COR-L47 (cell line): ENCODE results near the gene MMP2.
A peak's percentile ranks its signal among the peaks of the same experiment; 100 is the strongest.

Experiments used
- DNase-seq: peaks from one replicate; lab custom pipeline; 2025; lab: John Stamatoyannopoulos, UW

MMP2 gene

DNA sequence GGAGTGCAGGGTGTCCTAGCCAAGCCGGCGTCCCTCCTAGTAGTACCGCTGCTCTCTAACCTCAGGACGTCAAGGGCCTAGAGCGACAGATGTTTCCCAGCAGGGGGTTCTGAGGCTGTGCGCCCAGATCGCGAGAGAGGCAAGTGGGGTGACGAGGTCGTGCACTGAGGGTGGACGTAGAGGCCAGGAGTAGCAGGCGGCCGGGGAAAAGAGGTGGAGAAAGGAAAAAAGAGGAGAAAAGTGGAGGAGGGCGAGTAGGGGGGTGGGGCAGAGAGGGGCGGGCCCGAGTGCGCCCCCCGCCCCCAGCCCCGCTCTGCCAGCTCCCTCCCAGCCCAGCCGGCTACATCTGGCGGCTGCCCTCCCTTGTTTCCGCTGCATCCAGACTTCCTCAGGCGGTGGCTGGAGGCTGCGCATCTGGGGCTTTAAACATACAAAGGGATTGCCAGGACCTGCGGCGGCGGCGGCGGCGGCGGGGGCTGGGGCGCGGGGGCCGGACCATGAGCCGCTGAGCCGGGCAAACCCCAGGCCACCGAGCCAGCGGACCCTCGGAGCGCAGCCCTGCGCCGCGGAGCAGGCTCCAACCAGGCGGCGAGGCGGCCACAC, at the start of gene MMP2:
Gene MMP2 (plus strand): TSS at position 372 of the 603 bp plus-strand sequence. CDS start 282 bp downstream, outside the sequence.
- DNase-seq: peak; percentile 15

DNA sequence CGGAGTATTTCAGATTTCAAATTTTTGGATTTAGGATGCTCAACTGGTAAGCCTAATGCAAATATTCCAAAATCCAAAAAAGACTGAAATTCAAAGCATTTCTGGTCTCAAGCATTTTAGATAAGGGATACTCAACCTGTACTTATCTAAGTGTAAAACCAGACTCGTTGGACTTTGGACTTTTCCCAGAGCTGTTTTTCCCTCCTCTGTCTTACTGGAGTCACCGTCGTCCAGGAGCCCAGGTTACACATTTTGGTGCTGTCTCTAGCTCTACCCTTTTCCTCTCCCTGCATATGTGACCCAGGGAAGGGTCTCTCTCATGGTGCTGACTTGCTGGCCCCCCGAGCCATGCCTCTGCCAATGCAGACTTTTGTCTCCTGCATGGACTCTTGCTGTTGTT, 46.0 kb upstream of the MMP2 start:
- no peak for DNase-seq

DNA sequence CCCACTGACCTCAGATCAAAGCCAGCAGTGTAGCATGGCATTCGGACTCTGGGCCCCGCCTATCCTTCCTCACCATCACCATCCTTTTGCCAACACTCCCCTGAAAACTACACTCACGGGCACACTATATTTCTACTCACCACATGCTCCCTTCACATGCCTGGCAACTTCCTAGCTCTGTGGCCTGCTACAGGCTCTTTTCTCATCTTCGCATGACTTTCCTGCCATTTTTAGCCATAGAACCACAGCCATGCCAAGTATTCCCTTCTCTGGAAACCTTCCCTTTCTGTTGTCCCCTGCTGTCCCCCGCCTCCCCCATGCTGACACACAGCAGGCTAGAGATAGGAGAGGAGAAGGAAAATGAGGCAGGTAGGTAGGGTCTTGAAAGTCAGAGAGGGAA, 45.5 kb upstream of the MMP2 start:
- no peak for DNase-seq

DNA sequence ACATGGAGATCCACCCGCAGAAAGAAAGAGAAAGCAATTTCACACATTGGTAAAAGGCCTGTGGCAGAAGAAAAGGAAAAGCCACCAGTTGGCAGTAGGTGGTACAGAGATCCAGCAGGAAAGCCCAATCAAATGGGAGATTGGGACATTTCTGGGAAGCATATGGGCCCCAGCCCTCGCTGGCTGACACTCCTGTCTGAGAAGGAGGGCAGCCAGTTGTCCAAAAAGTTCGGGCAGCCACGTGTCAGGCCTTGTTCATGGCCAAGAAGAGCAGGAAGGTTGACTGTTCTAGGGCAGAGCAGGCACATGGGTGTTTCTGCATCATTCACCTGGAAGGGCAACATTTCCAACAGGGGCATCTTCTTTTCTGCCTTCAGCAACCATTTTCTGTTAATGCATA, 45.0 kb upstream of the MMP2 start:
- no peak for DNase-seq

DNA sequence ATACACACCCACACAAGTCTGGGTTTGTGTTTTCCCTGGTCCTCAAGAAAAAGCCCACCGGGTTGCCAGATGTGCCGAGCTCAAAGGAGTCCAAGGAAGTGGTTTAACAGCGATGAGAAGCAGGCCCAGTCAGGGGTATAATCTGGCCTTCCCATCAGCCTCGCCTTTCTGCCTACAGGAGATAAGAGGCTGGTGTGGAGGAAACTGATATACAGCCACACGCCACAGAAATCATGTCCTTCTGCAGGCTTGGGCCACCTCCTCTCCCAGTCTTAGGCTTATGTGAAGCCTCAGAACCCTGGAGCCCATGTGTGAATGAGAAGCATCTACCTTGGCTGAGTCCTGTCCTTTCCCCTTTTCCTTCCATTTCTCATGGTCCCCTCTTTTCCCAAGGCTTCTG, 43.6 kb upstream of the MMP2 start:
- no peak for DNase-seq

DNA sequence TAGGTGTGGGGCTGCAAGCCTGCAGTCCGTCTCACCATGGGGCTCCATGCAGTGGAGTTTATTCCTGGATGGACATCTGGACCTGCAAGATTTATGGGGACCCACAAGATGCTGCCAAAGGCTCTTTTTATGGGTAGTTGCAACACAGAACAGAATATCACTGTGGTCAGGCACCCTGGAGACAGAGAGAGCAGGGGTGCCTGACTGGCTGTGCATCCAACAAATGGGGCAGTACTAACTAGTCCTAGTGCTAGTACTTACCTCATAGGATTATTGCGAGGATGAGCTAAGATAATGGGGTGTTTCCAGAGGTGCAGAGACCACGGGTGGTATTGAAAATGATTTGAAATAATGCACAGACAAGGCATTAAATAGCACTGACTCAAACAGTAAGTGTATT, 42.4 kb upstream of the MMP2 start:
- DNase-seq: no peak

DNA sequence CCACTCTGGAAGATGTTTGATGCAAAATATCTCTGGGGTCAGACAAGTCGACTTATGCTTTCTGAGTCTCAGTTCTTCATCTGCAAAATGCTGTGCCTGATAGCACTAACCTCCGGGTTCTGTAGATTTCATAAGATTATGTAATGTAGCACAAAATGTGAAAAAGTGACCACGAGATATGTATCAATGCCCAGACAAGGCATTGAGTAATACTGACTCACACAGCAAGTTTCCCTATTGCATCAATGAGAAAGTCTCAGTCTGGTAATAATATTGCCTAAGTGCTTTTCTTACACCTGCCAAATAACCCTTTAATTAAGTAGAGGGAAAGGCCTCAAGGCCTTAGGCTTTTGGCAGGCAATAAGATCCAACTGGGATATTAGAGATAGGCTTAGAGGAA, 41.4 kb upstream of the MMP2 start:
- DNase-seq: no peak

DNA sequence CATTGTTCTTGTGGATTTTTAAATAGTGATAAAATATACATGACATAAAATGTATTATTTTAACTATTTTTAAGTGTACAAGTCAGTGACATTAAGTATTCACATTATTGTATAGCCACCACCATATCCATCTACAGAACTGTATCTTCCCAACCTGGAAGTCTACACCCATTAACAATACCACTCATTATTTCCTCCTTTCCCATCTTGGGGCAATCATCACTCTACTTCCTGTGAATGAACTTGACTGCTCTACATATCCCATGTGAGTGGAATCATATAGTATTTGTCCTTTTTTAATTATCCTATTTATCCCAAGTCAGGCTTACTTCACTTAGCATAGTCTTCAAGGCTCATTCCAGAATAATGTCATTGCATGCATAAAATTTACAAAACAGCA, 40.7 kb upstream of the MMP2 start:
- DNase-seq: no peak

DNA sequence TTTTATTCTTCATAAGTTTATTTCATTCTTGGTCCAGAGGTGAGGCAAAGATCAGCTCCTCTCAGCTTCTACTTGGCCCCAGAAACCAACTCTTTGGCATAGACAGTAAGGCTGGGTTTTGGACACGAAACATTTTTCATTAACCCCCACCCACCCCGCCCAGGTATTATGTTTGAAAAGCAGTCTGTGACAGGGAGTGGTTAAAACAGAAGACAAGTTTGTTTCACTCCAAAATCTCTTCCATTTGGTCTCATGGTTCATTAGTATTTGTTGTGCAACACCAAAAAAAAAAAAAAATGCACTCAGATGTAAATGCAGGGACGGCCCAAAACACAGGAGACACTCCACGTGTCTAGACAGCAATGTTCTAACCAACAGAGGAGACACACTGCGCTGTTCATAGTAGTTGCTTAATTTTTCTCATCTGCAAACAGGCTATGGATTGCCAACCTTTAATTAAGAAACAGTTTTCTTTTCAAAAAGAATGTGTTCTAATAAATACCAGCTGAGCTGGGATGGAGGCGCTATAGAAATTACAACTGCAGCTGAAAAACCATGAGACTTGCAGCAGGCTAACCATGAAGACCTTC, 39.8 kb upstream of the MMP2 start:
- no peak for DNase-seq

DNA sequence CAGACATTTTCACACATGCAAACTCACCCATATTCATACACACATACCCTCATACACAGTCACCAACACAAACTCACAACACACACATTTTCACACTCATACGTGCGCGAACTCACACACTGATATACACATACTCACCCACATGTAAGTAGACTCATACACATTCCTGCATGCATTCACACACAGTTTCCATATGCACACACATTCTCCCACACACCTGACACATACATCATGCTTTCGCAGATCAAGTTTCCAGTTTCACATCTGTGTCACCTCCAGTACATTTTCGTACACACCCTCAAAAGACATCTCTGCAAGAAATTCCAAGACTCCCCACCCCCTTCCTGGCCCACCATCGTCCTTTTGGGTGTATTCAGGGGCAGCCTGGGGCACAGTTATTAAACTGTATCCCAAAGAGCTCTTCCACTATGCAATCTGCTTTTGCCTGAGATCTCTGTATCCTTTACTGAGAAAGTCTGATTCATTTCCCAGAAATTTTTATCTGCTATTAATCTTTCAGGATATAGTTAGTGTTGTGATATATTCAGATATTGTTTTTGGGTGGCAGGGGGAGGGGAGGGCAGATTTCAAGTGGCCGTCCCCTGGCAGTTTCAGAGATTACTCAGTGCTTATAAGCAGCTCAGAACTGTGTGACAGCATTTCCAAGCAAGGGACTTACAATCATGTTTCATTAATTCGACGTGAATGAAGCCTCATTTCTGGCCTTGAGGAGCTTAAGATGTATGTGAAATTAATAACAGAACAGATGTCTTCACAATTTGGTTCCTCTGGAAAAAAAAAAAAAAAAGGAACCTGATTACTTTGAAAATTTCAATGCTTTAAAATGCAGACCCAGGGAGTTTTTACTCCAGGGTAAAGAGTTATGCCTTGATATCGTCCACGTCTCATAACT, 35.3 kb upstream of the MMP2 start:
- no peak for DNase-seq

DNA sequence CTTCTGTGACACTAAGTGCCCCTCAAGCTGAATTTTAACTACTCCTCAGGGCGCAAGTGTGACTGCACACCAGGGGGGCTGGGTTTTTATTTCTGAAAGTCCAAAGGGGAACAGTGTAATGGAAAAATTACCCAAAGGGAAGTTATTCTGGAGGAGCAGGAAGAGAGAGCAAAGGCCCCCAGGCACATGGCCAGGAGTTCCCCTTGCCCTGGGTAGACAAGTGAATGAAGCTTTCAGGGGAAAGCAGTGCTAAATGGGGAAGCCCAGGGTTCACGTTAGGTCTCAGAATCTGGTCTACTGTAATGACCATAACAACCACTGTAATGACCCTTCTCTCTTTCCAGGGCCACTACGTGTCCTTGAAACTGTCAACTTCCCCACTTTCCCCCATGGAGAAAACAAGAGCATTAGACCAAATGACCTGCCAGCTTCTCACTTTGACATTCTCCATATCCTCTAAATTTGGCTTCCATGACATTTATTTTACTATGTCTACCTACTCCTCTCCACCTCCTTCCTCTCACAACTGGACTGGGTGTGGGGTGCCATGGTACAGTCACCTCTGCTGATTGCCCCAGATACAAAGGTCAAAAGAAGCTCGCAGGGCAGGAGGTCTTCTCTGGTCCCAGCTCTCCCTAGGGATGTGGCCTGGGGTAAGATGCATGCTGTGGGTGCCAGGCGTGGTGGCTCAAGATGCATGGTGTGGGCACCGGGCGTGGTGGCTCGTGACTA, 34.1 kb upstream of the MMP2 start:
- DNase-seq: no peak

DNA sequence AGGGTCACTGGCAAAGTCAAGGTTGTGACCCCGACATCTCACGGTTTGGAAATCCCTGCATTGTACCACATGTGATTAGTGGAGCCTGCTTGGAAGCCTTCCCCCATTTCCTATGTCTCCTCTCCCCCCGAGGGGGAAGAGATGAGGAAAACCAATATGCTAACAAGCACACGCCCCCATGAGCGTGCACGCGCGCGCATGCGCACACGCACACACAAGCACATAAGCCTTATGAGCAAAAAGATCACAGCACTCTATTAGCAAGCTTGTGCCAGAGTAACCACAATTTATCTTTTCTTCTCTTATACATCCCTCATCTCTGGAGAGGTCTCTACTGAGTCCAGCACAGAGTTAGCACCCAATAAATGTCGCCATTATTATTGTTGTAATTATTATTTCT, 31.8 kb upstream of the MMP2 start:
- no peak for DNase-seq

DNA sequence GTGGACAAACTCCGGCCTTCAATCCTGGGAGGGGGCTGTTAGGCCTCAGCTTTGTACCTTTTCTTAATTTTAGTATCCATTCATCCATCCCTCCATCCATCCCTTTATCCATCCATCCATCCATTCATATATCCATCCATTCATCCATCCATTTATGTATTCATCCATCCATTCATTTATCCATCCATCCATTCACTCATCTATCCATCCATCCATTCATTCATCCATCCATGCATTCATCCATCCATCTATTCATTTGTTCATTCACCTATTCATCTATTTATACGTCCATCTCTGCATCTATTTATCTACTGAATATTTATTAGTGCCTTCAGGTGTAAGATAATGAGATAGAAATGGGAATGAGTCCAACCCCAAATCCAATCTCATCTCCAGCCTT, 26.0 kb upstream of the MMP2 start:
- no peak for DNase-seq

DNA sequence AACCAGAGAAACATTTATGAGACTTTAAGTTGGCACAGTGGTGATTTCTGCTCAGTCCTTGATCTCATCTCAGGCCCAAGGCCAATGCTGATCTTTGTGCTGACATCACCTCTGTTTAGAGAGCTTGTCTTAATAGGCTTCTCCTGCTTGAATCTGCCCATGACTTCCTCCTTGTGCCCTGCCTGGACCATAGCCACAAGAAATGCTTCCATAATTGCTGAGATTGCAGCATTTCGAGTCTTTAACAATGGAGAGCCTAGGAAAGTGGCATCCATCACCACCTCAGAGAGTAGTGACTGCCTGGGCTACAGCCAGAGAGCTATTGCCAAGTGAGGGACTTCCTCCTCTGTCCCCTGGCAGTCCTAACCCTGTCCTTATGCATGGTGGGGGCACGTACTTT, 25.1 kb upstream of the MMP2 start:
- DNase-seq: no peak

DNA sequence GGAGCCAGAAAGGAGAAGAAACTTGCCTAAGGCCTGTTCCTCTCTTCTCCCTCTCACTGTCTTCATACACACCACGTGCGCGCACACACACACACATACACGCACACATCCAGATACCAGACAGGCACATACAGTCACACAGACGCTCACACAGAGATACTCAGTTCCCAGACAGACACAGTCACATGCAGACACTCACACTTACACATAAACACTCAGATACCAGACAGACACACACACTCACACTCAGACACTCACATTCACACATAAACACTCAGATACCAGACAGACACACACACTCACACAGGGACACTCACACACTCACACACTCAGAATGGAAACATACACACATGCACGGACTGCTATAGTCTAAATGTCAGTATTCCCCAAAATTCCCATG, 24.1 kb upstream of the MMP2 start:
- no peak for DNase-seq

DNA sequence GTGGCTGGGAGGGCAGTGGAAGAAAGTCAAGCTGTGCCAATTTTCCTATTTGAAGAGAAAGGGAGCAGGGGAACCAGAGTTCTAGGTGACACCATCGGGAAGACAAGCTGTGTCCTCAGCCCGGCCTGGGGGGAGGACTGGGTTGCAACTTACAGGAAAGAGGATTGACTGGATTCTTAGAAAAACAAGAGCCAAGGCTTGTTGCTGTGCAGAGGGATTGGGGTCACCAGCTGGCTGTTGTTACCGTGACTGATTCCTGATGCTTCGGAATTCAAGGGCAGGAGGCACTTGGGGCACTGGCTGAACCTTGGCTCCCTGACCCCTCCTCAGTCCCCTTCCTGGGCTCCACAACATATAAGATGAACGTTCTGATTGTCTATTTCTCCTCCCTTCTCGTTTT, 16.8 kb upstream of the MMP2 start:
- no peak for DNase-seq

DNA sequence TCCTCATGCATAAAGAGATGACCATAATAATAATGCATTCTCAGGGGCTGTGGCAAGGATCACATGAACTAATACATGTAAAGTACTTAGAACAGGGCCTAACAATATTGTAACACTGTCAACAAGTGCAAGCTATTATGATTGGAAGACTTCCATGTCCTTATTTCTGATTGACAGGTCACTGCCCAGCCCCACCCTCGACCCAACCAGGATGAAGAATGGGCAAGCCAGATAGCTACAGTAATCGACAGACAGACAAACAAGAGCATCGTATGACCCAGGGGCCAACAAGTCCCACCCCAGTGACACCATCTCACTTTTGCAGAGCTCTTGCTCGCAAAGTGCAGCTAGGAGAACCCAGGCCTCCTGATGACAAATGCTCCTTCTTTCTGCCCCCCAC, 14.6 kb upstream of the MMP2 start:
- no peak for DNase-seq

DNA sequence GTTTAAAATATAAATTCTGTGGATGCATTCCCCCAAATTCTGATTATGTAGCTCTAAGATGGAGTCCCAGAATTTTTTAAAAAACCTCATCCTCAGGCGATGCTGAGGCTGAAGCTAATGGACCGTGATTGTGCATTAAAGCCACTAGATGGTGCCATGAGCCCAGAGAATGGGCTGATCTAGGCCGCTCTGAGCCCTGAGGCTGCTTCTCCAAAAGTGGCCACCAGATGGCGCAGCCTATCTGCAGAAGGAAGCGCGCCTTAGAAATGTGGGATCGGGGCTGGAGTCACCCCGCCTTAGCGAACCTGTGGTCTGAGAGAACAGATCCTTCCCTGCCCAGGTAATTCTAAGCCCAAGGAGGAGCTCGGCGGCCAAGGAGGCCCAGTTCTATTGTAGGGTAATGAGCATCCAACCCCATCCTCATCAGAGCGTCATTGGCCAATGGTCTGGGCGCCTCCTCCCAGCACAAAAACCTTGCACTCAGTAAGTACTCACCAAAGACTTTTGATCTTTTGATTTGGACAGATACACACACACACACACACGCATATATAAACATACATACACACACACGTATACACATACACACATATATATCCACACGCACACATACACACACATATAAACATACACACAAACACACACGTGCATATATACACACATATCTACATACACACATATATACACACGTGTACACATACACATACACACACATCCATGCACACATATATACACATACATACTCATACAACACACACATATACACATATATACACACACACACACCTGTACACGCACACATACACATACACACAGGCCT, 13.7 kb upstream of the MMP2 start:
- DNase-seq: peak; percentile 65

DNA sequence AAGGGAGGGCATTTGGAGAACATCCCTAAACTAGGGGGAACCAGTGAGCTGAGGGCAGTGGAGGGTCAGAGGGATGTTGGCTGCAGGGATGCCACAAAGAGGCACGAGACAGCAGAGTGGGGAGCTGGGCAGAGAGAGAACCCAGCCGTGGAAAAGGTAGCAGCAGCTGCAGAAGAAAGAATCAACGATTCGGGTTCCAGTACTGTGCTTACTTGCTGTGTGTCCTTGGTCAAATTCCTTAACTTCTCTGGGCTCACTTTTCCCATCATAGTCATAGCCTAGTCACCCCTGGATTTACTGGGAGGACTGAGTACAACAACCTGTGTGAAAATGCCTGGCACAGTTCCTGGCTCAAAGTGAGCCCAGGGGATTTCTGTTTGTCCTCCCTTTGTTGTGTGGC, 12.8 kb upstream of the MMP2 start:
- no peak for DNase-seq

DNA sequence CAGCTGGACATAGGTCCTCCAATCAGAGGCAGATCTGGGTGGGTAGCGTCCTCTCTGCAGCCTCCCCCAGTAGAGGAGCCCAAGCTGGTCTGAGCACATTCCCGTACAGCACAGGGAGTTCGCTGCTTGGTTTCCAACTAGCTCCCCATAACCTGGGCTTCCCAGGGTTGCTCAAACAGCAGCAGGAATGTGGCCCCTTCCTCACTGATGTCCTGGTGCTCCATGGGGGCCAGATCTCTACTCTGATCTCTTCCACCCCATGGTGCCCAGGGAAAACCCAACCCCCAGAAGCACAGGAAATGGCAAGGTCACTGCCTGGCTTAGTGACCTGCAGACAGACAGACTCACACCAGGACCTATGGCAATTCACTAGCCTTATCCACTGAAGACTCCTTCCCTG, 11.1 kb upstream of the MMP2 start:
- no peak for DNase-seq

DNA sequence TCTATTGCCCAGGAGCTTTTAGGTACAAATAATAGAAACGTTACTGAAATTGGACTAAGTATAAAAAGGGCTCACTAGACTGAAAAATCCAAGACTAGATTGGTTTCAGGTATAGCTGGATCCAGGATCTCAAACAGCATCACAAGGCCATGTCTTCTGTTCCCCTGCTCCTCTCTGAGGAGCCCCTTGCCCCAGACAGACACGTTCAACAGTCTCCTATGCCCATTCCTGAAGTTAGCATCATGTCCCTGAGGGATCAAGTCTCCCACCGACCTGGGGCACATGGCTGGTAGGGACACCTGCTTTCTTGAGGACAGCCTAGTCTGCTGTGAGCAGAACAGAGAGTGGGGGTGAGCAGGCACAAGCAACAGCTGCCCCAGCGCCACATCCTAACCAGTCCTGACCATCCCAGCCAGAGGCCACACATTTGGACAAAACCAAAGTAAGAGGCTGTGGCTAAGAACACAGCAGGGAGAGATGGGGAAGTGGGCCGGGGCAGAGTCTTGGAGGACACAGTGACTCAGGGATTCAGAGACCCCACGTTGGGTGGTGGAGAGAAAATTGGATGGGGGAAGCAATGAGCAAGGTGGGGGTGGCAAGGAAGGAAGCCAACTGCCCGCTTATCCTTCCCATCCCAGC, 10.5 kb upstream of the MMP2 start:
- no peak for DNase-seq
